ENCODE measurements around the gene MUC5AC. TPM values are rescaled to one million over a fixed set of nuclear protein-coding genes. Genes with fewer than 3 reads are reported as not detected.
A peak's percentile ranks its signal among the peaks of the same experiment; 100 is the strongest.
"Not testable (repeated sequence)": the region's sequence is repeated elsewhere in the genome, so short reads cannot be mapped to it uniquely, and the experiment has no call there.

Gene MUC5AC
- total and polyA plus RNA-seq, 7 donors = 0.02 TPM; not detected in 6

DNA sequence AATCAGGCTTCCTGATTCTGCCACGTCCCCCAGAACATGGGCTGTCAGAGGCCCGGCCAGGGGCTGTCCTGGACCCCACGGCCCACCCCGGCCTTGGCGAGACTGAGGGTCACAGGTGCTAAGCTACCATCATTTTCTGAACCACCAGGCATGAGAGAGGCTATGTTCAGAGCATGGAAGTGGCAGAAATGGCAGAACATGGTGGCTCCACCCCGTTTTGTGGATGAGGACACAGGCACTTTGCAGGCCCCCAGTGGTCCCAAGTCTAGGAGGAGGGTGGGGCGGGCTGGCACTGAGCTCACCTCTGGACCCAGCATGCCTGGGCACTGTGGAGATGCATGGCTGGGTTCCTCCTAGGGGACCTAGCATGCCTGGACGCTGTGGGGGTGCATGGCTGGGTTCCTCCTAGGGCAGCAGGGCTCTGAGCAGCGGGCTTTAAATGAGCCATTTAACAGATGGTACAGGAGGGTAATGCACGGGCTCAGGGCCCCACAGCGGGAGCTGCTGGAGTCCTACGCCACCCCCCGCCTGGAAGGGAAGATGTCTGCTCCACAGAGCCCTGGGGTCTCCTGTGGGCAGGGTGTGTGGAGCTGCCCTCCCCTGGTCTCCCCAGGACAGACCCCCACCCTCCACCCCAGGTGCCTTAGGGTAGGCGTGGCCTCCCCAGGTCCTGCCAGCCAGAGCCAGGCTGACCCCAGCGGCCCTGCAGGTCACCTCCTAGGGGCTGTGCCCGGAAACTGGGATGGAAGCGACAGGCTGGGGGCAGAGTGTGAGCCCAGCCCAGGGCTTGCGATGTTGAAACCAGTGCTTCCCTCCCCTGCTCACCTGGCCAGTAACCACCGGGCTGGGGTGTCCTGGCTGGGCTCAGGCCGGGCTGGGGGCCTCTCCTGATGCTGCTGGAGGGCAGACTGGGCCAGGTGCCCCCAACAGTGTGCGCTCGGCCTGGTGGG is 6.1 kb upstream of the MUC5AC start:
- H3K27ac ChIP-seq = no peak overlapping the region
- no peaks in the 10 kb centered on the region for H3K4me1 ChIP-seq
- no peaks in the 10 kb centered on the region for H3K36me3 ChIP-seq (ENCODE audit: insufficient read depth in 1 of 2, low read depth in 1 of 2)
- TF ChIP-seq CTCF (IDR thresholded peaks at IDR 0.05) = no peak
- ATAC-seq (no peak), DNase-seq (peak; percentile 14 to 42)
- peaks cover 0 to 18% (median 0%) of the 10 kb centered on the region in 3 donors for H3K27me3 ChIP-seq (ENCODE audit: insufficient read depth in 3 of 3, low read length in 2 of 3)
- 64 to 73% (median 66%) methylated on average over 22 of the region's 22 CpGs for WGBS, 3 donors
- no peak overlapping the region for H3K4me3 ChIP-seq
- no peaks in the 10 kb centered on the region for H3K9me3 ChIP-seq
- intact Hi-C loops (cut with DNase I) = no loop called here

- Histone ChIP-seq H3K27me3 (ENCODE audit: insufficient read depth in 3 of 3, low read length in 2 of 3) (peaks cover 0 to 18% (median 0%) of the 10 kb centered on the region in 3 donors), H3K36me3 (ENCODE audit: insufficient read depth in 1 of 2, low read depth in 1 of 2) (no peaks in the 10 kb centered on the region), H3K27ac (no peak overlapping the region), H3K4me3 (no peak overlapping the region), H3K4me1 (no peaks in the 10 kb centered on the region), H3K9me3 (no peaks in the 10 kb centered on the region)
- DNase-seq (peak in 1 of 2 donors; percentile 10), ATAC-seq (no peak)
- WGBS, 3 donors = 69 to 73% (median 69%) methylated on average over 20 to 22 of the region's 22 CpGs
- no peak for TF ChIP-seq CTCF (IDR thresholded peaks at IDR 0.05)
- intact Hi-C loops (cut with DNase I) = no loop called here
Measured at GRCh38 chr11:1152316-1153104, 5.2 kb upstream of the MUC5AC start.

DNA sequence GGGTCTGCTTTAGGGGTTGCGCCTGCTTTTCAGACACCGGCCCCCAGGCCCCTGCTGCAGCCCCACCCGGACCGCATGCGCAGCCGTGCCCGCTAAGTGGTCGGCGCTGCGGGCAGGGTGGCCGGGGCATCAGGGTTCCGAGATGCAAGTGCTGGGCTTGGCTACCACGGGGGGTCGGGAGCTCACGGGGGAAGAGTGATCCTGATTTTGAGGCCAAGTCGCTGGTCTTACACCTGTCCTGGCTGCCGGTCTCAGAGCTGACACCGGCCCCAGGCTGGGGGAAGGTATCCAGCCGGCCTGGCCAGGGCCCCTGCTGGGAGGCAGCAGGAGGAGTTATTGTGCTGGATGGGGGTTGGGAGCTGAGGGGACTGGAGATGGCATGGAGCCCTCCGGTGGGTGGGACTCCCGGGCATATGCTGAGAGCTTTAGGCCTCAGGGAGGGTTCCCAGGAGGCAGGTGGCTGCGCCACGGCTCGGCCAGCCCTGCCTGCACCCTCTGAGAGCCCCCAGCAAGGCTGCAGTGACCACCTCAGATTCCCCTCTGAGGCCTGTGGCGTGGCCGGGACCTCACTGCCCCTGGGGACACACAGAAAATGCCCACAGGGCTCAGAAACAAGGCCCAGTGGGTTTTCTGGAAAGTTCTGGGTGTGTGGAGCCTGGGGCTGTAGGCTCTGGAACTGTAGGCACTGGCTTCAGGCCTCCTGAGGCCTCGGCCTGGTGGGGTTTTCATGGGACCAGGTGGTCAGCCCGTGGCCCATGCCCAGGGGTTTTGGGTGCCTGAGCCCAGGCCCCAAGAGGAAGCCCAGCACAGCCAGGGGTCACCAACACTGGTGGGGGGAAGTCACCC is 4.4 kb upstream of the MUC5AC start:
- Histone ChIP-seq H3K27ac (no peak overlapping the region), H3K4me1 (no peaks in the 10 kb centered on the region), H3K27me3 (ENCODE audit: insufficient read depth in 3 of 3, low read length in 2 of 3) (peaks cover 0 to 18% (median 0%) of the 10 kb centered on the region in 3 donors), H3K36me3 (ENCODE audit: insufficient read depth in 1 of 2, low read depth in 1 of 2) (no peaks in the 10 kb centered on the region), H3K4me3 (no peak overlapping the region), H3K9me3 (no peaks in the 10 kb centered on the region)
- ATAC-seq (peak in 1 of 4 donors; percentile 8), DNase-seq (peak in 1 of 2 donors; percentile 13)
- intact Hi-C loops (cut with DNase I) = no loop called here
- WGBS, 3 donors = 71 to 75% (median 72%) methylated on average over 25 to 28 of the region's 28 CpGs
- no peak for TF ChIP-seq CTCF (IDR thresholded peaks at IDR 0.05)

- H3K27ac ChIP-seq = no peak overlapping the region
Measured at GRCh38 chr11:1153951-1154493, 3.7 kb upstream of the MUC5AC start.

GRCh38 chr11:1154656-1155055 is 3.1 kb upstream of the MUC5AC start:
- H3K27ac ChIP-seq; H3K4me1 ChIP-seq; H3K36me3 ChIP-seq (ENCODE audit: insufficient read depth in 1 of 2, low read depth in 1 of 2); DNase-seq; H3K9me3 ChIP-seq; intact Hi-C loops (cut with DNase I); ATAC-seq; H3K4me3 ChIP-seq: not testable (repeated sequence)
- WGBS, 3 donors = no CpG with 5 or more reads among the region's 3 CpGs
- peaks cover 0 to 16% (median 2%) of the 10 kb centered on the region in 3 donors for H3K27me3 ChIP-seq (ENCODE audit: insufficient read depth in 3 of 3, low read length in 2 of 3)

More at GRCh38 chr11:1153951-1154493, 3.7 kb upstream of the MUC5AC start:
- ATAC-seq (peak; percentile 86 to 95 (median 88)), DNase-seq (peak; percentile 72 to 73)
- TF ChIP-seq CTCF (IDR thresholded peaks at IDR 0.05) = no peak
- H3K27me3 ChIP-seq (ENCODE audit: insufficient read depth in 3 of 3, low read length in 2 of 3) = peaks cover 0 to 18% (median 2%) of the 10 kb centered on the region in 3 donors
- no peaks in the 10 kb centered on the region for H3K36me3 ChIP-seq (ENCODE audit: insufficient read depth in 1 of 2, low read depth in 1 of 2)
- intact Hi-C loops (cut with DNase I) = no loop called here
- no peak overlapping the region for H3K4me3 ChIP-seq
- H3K9me3 ChIP-seq = no peaks in the 10 kb centered on the region
- H3K4me1 ChIP-seq = no peaks in the 10 kb centered on the region
- WGBS, 3 donors = 60 to 69% (median 60%) methylated on average over 11 to 14 of the region's 14 CpGs
